GM12865 (cell line): ENCODE measurements around the gene SLC6A4.

ENCODE experiments used
- DNase-seq: peaks from one replicate; pipeline ENCODE4 v3.0.0; 2010; ENCODE audit warnings: low read depth
- H3K4me3 ChIP-seq: 2 replicates; pipeline ENCODE4 v1.5.1; 2011; ENCODE audit warnings: mild to moderate bottlenecking, low read depth, low read length, control low read depth
- TF ChIP-seq, protein P1 (sequence below): IDR thresholded peaks from 2 replicates; pipeline ENCODE4 v1.5.1; 2011; ENCODE audit warnings: low read length, control low read depth, low read depth, inconsistent platforms; ENCODE audit not compliant: insufficient read depth; ENCODE audit errors: missing control alignments

SLC6A4 gene

GRCh38 chr17:30240177-30240576 lies 4.7 kb upstream of the SLC6A4 start:
- DNase-seq, result no peak
- no peak overlapping the region for H3K4me3 ChIP-seq
- TF ChIP-seq, protein P1, sequence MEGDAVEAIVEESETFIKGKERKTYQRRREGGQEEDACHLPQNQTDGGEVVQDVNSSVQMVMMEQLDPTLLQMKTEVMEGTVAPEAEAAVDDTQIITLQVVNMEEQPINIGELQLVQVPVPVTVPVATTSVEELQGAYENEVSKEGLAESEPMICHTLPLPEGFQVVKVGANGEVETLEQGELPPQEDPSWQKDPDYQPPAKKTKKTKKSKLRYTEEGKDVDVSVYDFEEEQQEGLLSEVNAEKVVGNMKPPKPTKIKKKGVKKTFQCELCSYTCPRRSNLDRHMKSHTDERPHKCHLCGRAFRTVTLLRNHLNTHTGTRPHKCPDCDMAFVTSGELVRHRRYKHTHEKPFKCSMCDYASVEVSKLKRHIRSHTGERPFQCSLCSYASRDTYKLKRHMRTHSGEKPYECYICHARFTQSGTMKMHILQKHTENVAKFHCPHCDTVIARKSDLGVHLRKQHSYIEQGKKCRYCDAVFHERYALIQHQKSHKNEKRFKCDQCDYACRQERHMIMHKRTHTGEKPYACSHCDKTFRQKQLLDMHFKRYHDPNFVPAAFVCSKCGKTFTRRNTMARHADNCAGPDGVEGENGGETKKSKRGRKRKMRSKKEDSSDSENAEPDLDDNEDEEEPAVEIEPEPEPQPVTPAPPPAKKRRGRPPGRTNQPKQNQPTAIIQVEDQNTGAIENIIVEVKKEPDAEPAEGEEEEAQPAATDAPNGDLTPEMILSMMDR, result no peak

GRCh38 chr17:30239089-30239462 lies 3.6 kb upstream of the SLC6A4 start:
- H3K4me3 ChIP-seq, result no peak overlapping the region
- TF ChIP-seq, protein P1, result no peak
- DNase-seq, result peak; percentile 10

DNA sequence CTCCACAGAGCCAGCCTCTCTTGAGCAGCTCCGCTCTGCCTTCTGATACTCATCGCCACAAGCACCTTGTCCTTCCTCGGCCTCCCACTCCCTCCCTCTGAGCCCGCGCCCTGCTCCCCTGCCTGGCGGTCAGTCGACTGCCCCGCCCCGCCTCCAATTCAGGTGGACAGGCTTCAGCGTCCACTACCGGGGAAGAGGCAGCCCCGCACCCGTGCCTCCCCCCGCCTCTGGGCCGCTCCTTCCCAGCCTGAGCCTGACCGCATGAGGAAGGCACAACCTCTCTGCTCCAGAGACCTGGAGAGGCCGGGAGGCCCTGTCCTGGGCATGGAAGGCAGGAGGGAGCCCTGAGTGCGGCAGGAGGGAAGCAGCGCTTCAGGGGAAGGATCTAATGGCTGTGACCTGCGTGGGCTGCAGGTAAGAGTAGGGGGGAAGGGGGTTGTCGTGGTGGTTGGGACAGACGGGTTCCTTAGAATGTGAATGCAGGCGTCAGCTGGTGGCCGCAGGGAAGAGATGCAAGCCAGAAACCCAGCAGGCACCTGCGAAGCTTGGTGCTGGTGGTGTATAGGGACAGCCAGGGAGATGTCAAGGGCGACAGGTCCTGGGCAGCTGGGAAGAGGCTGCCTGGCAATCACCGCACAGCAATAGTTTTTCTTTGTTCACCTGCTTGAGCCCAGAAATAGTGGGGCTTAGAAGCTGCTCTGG lies 3.0 kb upstream of the SLC6A4 start:
- TF ChIP-seq, protein P1, result no peak
- H3K4me3 ChIP-seq, result no peak overlapping the region
- no peak for DNase-seq

- no peak overlapping the region for H3K4me3 ChIP-seq
- DNase-seq, result no peak
- TF ChIP-seq, protein P1, result no peak
These were observed 2.5 kb upstream of the SLC6A4 start for GRCh38 chr17:30238003-30238344.

- H3K4me3 ChIP-seq, result no peak overlapping the region
- TF ChIP-seq, protein P1, result no peak
- DNase-seq, result no peak
These were observed 2.0 kb upstream of the SLC6A4 start for GRCh38 chr17:30237296-30238002.

DNA sequence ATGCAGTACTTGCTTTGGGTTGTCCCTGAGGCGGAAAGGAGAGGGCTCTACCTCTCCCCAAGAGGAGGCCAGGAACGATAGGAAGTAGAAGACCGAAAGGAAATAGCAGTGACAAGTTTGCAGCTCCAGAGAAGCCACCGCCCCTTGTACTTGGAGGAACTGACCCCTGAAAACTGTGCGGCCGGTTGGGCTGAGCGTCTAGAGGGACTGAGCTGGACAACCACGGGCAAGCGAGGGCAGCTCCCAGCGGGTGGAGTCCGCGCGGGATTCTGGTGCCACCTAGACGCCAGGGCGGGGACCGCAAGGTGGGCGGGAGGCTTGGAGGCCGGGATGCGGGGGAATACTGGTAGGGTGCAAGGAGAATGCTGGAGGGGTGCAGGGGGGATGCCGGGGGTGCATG lies 1.3 kb upstream of the SLC6A4 start:
- peak; percentile 51 for DNase-seq
- TF ChIP-seq, protein P1, result peak; percentile 48
- peak overlapping the region; percentile 26 for H3K4me3 ChIP-seq

DNA sequence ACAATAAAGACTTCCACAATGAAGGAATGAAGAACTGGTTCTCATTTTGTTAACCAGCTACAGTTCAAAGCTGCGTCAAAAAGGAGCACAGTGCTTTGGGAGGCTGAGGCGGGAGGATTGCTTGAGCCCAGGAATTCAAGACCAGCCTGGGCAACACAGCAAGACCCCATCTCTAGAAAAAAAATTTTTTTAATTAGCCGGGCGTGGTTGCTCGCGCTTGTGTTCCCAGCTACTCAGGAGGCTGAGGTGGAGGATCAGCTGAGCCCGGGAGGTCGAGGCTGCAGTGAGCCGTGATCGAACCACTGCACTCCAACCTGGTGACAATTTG lies 764 bp upstream of the SLC6A4 start:
- H3K4me3 ChIP-seq, result peak overlapping the region; percentile 40
- no peak for DNase-seq
- TF ChIP-seq, protein P1, result no peak
